Measurements from ENCODE around the gene CDNF. TPM values are rescaled to one million over a fixed set of nuclear protein-coding genes. Genes with fewer than 3 reads are reported as not detected.

The CDNF gene
- total and polyA plus RNA-seq, 5 donors = 1.9 to 6.7 (median 2.6) TPM

Other genes with a start within 250 kb of the CDNF start
- gene FAM107B, start 63.1 kb downstream of the CDNF start, total RNA-seq = 10 to 100 TPM in 2 of 4 donors, 1 to 10 TPM in 2; 7.5 to 18.7 (median 10.0) TPM
- gene FAM107B, start 63.1 kb downstream of the CDNF start, polyA plus RNA-seq = 4.3 TPM
- gene HSPA14, start 269 bp upstream of the CDNF start, total RNA-seq = 10 to 100 TPM in 1 of 4 donors, 1 to 10 TPM in 3; 7.4 to 10.0 (median 8.9) TPM
- gene HSPA14, start 269 bp upstream of the CDNF start, polyA plus RNA-seq = 9.5 TPM
- 1 to 10 TPM; 4.6 to 6.1 (median 5.4) TPM for gene MSANTD7, start 269 bp upstream of the CDNF start, total RNA-seq
- gene MSANTD7, start 269 bp upstream of the CDNF start, polyA plus RNA-seq = 2.5 TPM
- gene SUV39H2, start 40.8 kb upstream of the CDNF start, total RNA-seq = 1 to 10 TPM; 4.4 to 7.3 (median 5.7) TPM
- gene SUV39H2, start 40.8 kb upstream of the CDNF start, polyA plus RNA-seq = 1.7 TPM
- gene DCLRE1C, start 116.1 kb upstream of the CDNF start, total RNA-seq = 1 to 10 TPM; 3.8 to 4.6 (median 4.3) TPM
- 2.2 TPM for gene DCLRE1C, start 116.1 kb upstream of the CDNF start, polyA plus RNA-seq
- not detected for gene MEIG1, start 121.4 kb upstream of the CDNF start, total RNA-seq
- 0.34 TPM for gene MEIG1, start 121.4 kb upstream of the CDNF start, polyA plus RNA-seq
- under 1 TPM in 1 of 4 donors, not detected in 3; 0.51 TPM for gene OLAH, start 205.9 kb upstream of the CDNF start, total RNA-seq
- 0.16 TPM for gene OLAH, start 205.9 kb upstream of the CDNF start, polyA plus RNA-seq